ENCODE results near the gene MUCL3. TPM values are rescaled to one million over a fixed set of nuclear protein-coding genes. Genes with fewer than 3 reads are reported as not detected.
"Not testable (repeated sequence)": the region's sequence is repeated elsewhere in the genome, so short reads cannot be mapped to it uniquely, and the experiment has no call there.

Gene MUCL3, protein sequence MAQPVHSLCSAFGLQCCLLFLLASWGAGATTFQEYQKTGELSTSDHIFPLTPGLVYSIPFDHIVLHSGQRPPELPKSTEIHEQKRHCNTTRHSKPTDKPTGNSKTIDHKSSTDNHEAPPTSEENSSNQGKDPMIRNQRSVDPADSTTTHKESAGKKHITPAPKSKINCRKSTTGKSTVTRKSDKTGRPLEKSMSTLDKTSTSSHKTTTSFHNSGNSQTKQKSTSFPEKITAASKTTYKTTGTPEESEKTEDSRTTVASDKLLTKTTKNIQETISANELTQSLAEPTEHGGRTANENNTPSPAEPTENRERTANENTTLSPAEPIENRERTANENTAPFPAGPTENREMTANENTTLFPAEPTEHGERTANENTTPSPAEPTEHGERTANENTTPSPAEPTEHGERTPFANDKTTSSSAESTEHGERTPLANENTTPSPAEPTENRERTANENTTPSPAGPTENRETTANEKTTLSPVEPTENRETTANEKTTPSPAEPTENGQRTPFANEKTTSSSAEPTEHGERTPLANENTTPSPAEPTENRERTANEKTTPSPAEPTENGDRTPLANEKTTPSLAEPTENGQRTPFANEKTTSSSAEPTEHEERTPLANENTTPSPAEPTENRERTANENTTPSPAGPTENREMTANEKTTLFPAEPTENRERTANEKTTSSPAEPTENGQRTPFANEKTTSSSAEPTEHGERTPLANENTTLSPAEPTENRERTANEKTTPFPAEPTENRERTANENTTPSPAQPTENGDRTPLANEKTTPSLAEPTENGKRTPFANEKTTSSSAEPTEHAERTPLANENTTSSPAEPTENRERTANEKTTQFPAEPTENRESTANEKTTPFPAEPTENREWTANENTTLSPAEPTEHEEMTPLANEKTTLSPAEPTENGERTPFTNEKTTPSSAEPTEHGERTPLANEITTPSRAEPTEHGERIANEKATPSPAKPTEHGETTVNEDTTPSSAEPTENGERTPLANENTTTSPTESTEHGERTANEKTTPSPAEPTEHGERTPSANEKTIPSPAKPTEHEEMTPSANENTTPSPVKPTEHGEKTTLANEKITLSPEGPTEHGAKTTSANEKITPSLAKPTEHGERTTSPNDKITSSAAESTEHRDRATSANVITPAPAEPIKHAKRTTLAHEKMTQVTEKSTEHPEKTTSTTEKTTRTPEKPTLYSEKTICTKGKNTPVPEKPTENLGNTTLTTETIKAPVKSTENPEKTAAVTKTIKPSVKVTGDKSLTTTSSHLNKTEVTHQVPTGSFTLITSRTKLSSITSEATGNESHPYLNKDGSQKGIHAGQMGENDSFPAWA (N-terminal part only)
- not detected for polyA plus RNA-seq (2013, experiment 1 of 2; ENCODE audit: insufficient read length)
- not detected for polyA plus RNA-seq (2013, experiment 2 of 2; ENCODE audit: insufficient read length)

DNA sequence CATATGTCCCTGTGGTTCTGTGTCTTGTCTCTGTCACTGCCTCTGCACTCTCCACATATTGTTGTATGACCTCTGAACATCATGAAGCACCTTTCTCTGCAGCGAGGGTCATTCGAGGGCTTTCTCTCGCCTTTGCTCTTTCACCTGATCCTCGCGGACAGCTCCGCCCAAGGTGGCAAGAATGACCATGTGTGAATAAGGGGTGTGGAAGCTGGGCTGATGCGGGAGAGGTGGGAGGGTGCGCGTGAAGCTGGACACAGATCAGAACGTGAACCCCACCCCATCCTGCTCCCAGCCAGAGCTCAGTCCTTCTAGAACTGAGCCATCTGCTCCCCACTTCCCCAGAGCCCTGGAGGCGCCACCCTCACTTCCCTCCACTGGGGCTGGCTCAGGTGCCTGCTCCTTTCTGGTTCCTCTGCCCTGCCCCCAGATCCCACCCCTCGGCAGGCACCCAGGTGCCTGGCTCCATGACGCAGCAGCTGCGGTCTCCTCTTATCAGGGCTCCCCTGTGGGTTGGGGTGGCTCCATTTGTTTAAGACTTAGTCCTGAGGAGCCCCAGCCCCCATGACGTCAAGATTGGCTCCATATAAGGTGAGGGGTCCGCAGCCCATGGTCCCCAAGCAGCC lies at the start of gene MUCL3:
Gene MUCL3, plus strand, starts transcription at position 613 of the 626 bp plus-strand sequence. CDS start 27 bp downstream, outside the sequence.
- DNase-seq: no peak

DNA sequence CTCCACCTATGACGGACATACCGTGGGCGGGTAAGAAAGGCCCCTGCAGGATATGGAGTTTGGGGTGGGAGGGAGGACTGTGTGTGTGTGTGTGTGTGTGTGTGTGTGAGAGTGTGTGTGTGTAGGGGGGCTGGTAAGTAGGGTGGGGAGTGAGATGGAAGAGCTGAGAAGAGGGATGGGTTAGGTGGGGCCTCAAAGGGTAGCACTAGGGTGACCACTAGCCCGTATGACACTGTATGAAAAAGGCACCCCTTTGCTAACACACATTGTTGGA lies 49.4 kb upstream of the MUCL3 start:
- no peak for DNase-seq

DNA sequence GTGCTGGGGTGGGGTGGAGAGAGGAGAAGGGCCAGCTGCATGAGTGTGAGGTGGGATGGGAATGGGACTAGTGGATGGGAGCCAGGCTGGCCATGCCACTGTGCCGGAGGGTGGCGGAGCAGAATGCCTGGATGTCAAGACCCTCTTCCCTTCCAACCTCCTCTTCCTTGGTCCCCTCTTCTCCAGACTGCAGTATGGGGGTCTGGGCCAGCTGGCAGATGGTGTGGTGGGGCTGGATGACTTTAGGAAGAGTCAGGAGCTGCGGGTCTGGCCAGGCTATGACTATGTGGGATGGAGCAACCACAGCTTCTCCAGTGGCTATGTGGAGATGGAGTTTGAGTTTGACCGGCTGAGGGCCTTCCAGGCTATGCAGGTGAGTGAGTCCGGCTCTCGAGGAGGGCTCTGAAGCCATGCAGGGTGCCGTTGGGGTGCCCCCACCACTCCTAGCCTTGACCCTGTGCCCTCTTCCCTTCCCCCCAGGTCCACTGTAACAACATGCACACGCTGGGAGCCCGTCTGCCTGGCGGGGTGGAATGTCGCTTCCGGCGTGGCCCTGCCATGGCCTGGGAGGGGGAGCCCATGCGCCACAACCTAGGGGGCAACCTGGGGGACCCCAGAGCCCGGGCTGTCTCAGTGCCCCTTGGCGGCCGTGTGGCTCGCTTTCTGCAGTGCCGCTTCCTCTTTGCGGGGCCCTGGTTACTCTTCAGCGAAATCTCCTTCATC lies 48.8 kb upstream of the MUCL3 start:
- no peak for DNase-seq

DNA sequence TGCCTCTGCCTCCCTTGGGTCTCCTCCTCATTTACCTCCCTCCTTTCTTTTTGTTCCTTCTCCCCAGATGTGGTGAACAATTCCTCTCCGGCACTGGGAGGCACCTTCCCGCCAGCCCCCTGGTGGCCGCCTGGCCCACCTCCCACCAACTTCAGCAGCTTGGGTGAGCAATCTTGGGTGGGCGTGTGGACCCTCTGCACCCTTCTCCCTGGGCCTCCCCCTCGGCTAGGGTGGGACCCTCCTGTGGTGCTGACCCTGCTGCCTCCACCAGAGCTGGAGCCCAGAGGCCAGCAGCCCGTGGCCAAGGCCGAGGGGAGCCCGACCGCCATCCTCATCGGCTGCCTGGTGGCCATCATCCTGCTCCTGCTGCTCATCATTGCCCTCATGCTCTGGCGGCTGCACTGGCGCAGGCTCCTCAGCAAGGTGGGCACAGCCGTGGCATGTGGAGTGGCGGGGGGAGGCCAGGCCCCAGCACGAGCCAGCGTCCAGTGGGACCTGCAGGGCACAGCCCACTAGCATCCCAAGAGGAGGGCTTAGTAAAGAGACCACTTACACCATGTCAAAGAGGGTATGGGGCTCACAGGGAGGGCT lies 47.7 kb upstream of the MUCL3 start:
- no peak for DNase-seq

DNA sequence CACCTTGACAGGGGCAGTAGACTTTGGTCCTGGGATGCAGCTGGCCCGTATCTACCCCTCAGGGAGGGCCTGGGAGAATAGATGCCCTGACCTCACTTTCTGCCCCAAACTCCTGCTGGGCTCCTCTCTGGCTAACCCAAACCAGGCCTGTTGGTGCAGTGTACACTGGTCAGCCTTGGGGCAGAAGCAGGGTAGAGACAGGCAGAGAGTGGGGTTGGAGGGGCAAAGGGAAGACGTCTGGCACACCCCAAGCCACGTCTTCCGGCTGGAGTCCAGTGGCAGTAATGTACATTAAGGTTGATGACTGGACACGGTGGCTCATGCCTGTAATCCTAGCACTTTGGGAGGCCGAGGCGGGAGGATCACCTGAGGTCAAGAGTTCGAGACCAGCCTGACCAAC lies 47.1 kb upstream of the MUCL3 start:
- DNase-seq: no peak

DNA sequence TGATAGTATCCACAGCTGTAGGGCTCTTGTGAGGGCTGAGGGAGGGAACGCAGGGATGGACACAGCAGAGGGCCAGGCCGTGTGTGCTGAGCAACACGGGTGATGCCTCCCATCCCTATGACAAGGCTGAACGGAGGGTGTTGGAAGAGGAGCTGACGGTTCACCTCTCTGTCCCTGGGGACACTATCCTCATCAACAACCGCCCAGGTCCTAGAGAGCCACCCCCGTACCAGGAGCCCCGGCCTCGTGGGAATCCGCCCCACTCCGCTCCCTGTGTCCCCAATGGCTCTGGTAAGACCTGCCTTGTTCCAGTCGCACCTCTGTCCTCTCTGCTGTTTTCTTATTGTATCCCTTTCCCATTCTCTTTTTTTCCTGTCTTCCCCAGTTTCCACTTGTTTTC lies 46.4 kb upstream of the MUCL3 start:
- no peak for DNase-seq

DNA sequence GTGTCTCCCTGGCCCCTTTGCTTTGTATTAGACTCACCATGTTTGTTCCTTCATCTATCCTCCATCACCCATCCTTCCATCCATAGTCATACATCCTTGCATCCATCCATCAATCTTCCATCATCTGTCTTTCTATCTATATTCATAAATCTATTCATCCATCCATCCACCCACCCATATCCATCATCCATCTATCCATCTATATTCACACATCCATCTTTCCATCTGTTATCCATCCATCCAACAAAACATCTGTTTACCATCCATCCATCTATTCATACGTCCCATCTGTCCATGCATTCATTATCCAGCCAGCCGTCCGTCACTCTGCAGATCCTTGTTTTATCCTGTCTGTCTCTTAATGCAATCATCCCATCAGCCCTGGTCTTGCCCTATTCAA lies 45.8 kb upstream of the MUCL3 start:
- DNase-seq: no peak

DNA sequence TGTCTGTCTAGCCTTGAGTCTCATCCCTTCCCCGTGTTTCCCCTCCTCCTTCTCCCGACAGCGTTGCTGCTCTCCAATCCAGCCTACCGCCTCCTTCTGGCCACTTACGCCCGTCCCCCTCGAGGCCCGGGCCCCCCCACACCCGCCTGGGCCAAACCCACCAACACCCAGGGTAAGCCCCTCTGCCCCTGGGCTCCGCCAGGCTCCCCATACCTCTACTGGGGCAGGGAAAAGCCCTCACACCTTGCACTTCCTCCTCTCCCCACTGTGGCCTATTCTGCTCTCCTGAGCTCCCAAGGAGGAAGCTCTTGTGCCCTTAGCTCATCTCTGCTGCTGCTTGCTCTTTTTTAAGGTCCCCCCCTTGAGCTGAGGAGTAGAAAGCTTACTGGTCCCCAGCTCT lies 45.4 kb upstream of the MUCL3 start:
- no peak for DNase-seq

DNA sequence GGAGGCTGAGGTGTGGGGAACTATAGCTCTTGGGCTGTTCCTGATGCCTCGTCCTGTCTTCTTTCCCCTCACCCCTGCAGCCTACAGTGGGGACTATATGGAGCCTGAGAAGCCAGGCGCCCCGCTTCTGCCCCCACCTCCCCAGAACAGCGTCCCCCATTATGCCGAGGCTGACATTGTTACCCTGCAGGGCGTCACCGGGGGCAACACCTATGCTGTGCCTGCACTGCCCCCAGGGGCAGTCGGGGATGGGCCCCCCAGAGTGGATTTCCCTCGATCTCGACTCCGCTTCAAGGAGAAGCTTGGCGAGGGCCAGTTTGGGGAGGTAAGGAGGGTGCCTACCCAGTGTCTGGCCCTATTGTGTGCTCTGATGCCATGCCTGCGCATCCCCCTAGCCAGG lies 44.2 kb upstream of the MUCL3 start:
- no peak for DNase-seq

DNA sequence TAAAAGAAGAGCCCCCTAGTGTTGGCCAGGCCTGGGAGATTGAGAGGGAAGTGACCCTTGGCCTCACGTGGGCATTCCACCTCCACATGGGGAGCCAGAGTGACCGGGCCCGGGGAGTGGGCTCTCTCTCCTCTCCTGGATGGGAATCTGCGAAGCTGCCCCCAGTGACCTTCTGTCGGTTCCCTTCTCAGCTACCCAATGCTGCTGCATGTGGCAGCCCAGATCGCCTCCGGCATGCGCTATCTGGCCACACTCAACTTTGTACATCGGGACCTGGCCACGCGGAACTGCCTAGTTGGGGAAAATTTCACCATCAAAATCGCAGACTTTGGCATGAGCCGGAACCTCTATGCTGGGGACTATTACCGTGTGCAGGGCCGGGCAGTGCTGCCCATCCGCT lies 42.9 kb upstream of the MUCL3 start:
- DNase-seq: no peak

DNA sequence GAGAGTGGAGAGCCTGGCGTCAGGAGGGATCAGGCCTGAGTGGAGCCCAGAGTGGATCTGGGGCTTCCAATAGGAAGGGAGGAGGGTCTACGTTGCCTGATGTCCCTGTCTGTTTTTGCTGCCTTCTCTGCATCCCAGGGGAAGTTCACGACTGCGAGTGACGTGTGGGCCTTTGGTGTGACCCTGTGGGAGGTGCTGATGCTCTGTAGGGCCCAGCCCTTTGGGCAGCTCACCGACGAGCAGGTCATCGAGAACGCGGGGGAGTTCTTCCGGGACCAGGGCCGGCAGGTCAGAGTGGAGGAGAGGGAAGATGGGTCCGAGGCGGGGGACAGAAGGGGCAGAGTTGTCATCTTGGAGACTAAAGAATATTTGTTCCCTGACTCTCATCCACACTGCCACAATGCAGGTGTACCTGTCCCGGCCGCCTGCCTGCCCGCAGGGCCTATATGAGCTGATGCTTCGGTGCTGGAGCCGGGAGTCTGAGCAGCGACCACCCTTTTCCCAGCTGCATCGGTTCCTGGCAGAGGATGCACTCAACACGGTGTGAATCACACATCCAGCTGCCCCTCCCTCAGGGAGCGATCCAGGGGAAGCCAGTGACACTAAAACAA lies 41.9 kb upstream of the MUCL3 start:
- DNase-seq: no peak

DNA sequence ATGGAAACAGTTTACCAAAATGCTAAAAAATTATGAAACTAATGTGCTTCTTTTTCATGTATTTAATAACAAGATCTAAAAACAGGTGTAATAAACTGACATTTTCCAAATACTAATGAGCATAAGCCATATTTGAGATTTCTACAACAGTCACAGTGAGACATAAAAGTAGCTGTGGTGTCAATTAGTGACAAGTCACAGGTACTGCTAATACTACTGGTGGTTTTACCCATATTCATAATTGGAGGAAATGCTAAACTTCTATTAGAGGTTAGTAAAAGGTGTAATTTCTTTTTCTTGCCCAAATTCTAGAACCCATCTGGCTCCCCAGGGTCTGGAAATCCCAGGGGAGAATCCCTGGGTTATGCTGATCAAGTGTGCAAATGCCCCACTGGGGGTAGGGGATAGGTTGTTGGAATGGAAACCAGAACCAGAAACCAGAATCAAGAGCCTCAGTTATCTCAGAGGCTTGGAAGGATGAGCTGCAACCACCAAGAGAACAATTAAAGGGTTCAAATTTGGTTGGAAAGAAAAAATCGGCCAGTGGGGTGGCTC lies 39.8 kb upstream of the MUCL3 start:
- no peak for DNase-seq

DNA sequence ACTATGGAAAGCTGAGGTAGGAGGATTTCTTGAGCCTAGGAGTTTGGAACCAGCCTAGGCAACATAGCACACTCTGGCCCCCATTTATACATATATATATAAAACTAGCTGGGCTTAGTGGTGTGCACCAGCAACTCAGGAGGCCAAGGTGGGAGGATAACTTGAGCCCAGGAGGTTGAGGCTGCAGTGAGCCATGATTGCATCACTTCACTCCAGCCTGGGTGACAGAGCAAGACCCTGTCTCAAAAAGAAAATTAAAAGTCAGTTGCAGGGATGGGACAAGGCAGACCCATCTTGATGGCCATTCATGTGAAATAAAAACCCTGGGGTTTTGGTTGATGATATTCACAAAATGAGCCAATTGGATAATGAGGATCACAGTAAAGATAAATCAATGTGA lies 39.3 kb upstream of the MUCL3 start:
- DNase-seq: no peak

DNA sequence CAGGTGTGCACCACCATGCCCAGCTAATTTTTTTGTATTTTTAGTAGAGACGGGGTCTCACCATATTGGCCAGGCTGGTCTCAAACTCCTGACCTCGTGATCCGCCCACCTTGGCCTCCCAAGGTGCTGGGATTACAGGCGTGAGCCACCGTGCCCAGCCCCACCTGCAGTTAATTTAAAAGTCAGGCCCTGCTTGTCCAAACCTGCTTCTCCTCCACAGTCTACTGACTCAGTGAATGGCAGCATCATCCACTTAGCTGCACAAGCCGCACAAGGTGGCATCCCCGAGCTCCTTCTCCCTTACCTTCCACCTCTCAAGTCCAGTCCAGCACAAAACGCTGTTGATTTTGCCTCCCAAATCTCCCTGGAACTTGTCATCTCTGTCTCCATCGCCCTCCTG lies 38.6 kb upstream of the MUCL3 start:
- DNase-seq: not testable (repeated sequence)

DNA sequence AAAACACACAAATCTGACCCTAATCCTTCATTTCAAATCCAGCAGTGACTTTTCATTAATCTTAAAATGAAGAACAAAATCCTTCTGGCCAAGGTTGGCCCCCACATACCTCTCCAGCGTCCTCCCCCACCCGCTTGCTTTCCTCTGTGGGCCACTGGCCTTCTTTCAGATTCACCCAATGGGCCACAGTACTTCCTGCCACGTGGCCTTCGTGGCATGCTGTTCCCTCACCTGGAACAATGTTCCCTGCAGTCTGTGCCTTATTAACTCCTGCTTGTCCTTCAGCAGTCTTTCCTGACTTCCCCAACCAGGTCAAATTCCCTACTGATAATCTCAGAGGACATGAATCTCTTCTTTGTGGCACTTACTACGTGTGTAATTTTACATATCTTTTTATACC lies 38.1 kb upstream of the MUCL3 start:
- DNase-seq: no peak

DNA sequence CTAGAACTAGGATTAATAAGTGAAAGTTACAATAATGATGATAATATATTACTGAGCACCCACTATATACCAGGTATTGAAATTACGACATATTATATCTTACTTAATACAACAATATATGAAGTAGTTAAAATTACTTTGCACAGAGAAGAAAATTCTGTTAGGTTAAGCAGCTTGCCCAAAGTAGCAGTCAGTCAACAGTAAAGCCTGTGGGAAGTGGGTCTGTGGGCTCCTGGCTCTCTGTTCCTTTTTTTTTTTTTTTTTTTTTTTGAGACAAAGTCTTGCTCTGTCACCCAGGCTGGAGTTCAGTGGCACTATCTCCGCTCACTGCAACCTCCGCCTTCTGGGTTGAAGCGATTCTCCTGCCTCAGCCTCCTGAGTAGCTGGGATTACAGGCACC lies 37.5 kb upstream of the MUCL3 start:
- DNase-seq: no peak

DNA sequence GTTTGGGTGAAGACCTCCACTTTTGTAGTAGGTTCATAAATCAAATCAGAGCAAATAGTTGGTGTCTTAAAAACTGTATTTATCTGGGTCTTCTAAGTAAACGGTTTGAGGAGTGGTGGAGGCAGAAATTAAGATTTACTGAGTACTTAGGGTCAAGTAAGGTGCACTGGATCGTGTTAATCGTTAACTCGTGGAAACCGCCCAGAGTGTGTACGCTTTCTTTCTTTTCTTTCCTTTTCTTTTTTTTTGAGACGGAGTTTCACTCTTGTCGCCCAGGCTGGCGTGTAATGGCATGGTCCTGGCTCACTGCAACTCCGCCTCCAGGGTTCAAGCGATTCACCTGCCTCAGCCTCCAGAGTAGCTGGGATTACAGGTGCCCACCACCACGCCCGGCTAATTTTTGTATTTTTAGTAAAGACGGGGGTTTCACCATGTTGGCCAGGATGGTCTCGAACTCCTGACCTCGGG lies 33.4 kb upstream of the MUCL3 start:
- DNase-seq: not testable (repeated sequence)

DNA sequence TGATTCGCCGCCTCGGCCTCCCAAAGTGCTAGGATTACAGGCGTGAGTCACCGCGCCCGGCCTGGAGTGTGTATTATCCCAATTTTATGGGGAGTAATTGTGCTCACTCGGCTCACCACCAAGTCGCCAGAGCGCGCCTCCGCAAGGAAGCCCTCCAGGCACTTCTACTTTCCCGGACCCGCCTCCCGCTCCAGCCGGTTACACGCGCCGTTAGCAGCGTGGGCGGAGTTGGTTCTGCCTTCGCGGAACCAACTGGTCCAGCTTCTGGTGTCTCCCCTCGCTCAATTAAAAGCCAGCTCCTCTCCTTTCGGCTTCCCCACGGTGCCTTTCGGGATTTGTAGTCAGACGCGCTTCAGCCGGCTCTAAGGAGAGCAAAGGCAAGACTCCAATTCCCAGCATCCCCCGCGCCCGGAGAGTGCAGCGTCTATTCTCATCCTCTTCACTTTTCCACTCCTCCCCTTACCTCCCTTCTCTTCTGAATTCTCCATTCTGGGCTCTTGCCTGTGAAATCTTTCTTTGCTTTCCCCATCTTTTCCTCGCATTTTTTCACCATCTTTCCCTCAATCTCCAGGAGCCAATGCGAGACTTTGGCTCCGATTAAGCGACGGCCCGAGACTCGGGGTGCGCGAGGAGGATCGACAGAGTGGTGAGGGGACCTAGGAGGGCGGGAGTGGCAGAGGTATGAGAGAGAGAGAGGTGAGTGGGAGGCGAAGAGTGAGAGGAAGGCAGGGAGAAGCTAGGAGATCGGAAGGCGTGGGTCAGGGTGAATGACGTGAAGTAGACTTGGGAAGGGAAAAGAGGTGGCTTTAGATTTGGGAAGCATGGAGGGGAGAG lies 32.8 kb upstream of the MUCL3 start, which contains the start of gene GTF2H4:
Gene GTF2H4, plus strand, starts transcription at position 450 of the 834 bp plus-strand sequence.
- peak; percentile 99 for DNase-seq

DNA sequence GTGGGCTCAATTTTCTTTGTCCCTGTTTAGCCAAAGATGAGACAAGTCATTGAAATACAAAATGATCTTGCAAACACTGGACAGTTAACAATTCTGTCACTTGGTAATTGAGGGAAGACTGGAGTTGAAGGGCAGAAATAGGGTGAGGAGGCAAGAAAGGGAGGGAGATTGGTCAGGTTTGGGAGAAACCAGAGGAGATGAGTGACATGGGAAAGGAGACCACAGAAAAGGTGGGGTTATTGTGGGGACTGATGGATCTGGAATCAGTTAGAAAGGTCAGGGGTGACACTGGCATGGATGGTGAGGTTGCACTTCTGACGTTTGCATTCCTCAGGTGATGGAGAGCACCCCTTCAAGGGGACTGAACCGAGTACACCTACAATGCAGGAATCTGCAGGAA lies 32.1 kb upstream of the MUCL3 start:
- no peak for DNase-seq
